H1 (cell line): ENCODE measurements around the gene COPS7A.

ENCODE experiments used
- EGR1 ChIP-seq: IDR thresholded peaks from 2 replicates; pipeline ENCODE4 v1.6.1; 2011; ENCODE audit warnings: low read depth, low read length, borderline replicate concordance
- EP300 ChIP-seq, 2 experiments: IDR thresholded peaks; 1 replicate in 1 of 2; 2 replicates in 1 of 2; pipeline ENCODE4 v1.6.1; 2011 to 2012; ENCODE audit warnings: low read depth in 2 of 2, low read length in 2 of 2, mild to moderate bottlenecking in 2 of 2, borderline replicate concordance in 1 of 2, inconsistent platforms in 1 of 2, moderate library complexity in 1 of 2
- GABPA ChIP-seq: IDR thresholded peaks from 2 replicates; pipeline ENCODE4 v1.6.1; 2011; ENCODE audit warnings: mild to moderate bottlenecking, low read length, moderate library complexity, borderline replicate concordance; ENCODE audit not compliant: insufficient read depth
- JUN ChIP-seq: IDR thresholded peaks from 2 replicates; pipeline ENCODE4 v1.6.1; 2011; ENCODE audit warnings: low read depth, mild to moderate bottlenecking, improper control_type of control experiment, low read length
- MAFK ChIP-seq: IDR thresholded peaks from 2 replicates; pipeline ENCODE4 v1.6.1; 2012; ENCODE audit warnings: low read depth, mild to moderate bottlenecking, improper control_type of control experiment, low read length
- POLR2A ChIP-seq, 2 experiments: IDR thresholded peaks; 1 replicate in 1 of 2; 2 replicates in 1 of 2; pipeline ENCODE4 v1.6.1; 2011; ENCODE audit warnings: low read depth in 2 of 2, low read length in 2 of 2, mild to moderate bottlenecking in 2 of 2; ENCODE audit errors: control extremely low read depth in 1 of 2
- POLR2AphosphoS5 ChIP-seq: IDR thresholded peaks from 2 replicates; pipeline ENCODE4 v1.6.1; 2011; ENCODE audit warnings: low read depth, low read length
- RBBP5 ChIP-seq: IDR thresholded peaks from 2 replicates; pipeline ENCODE4 v1.7.1; 2012; ENCODE audit warnings: low read depth, mild to moderate bottlenecking, inconsistent platforms, low read length, moderate library complexity, borderline replicate concordance
- RNF2 ChIP-seq: fragments of 200-900, 300-1000 bp; sonication (generic); IDR thresholded peaks from 2 replicates; pipeline ENCODE4 v1.7.1; 2016; ENCODE audit warnings: borderline replicate concordance, low read depth, mild to moderate bottlenecking, antibody characterized with exemption, low read length; ENCODE audit not compliant: poor library complexity, severe bottlenecking; ENCODE audit errors: missing control alignments
- SIN3A ChIP-seq, 2 experiments: IDR thresholded peaks in 1 of 2; conservative IDR thresholded peaks in 1 of 2; 2 replicates each; pipeline ENCODE4 v1.6.1; 2011 to 2012; ENCODE audit warnings: low read length in 2 of 2, improper control_type of control experiment in 1 of 2, low read depth in 1 of 2, mild to moderate bottlenecking in 1 of 2
- SP2 ChIP-seq: IDR thresholded peaks from 2 replicates; pipeline ENCODE4 v1.6.1; 2012; ENCODE audit warnings: mild to moderate bottlenecking, low read length, inconsistent platforms
- SP4 ChIP-seq: IDR thresholded peaks from 2 replicates; pipeline ENCODE4 v1.6.1; 2012; ENCODE audit warnings: low read length, inconsistent platforms
- ZNF274 ChIP-seq: IDR thresholded peaks from 2 replicates; pipeline ENCODE4 v1.7.0; 2012; ENCODE audit warnings: low read length, borderline replicate concordance; ENCODE audit errors: extremely low read depth
- TF ChIP-seq, protein P1 (sequence below), 3 experiments: IDR thresholded peaks; 1 replicate in 2 of 3; 2 replicates in 1 of 3; pipeline versions ENCODE4 v1.5.1 to v1.6.1; 2011; ENCODE audit warnings: low read length in 3 of 3, mild to moderate bottlenecking in 3 of 3, inconsistent platforms in 2 of 3, low read depth in 1 of 3, moderate library complexity in 1 of 3; ENCODE audit not compliant: insufficient read depth in 1 of 3; ENCODE audit errors: control extremely low read depth in 1 of 3

- TF ChIP-seq RBBP5 = no peak
- TF ChIP-seq JUN = no peak
- TF ChIP-seq SP2 = no peak
- TF ChIP-seq MAFK = no peak
- TF ChIP-seq, protein P1, sequence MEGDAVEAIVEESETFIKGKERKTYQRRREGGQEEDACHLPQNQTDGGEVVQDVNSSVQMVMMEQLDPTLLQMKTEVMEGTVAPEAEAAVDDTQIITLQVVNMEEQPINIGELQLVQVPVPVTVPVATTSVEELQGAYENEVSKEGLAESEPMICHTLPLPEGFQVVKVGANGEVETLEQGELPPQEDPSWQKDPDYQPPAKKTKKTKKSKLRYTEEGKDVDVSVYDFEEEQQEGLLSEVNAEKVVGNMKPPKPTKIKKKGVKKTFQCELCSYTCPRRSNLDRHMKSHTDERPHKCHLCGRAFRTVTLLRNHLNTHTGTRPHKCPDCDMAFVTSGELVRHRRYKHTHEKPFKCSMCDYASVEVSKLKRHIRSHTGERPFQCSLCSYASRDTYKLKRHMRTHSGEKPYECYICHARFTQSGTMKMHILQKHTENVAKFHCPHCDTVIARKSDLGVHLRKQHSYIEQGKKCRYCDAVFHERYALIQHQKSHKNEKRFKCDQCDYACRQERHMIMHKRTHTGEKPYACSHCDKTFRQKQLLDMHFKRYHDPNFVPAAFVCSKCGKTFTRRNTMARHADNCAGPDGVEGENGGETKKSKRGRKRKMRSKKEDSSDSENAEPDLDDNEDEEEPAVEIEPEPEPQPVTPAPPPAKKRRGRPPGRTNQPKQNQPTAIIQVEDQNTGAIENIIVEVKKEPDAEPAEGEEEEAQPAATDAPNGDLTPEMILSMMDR (IDR thresholded peaks at IDR 0.05; ENCODE audit: control extremely low read depth in 1 of 3, insufficient read depth in 1 of 3, low read depth in 1 of 3, low read length in 3 of 3) = no peak
- no peak for TF ChIP-seq POLR2A (IDR thresholded peaks at IDR 0.05; ENCODE audit: control extremely low read depth in 1 of 2, low read depth in 2 of 2, low read length in 2 of 2)
- TF ChIP-seq ZNF274 = no peak
- TF ChIP-seq POLR2AphosphoS5 = no peak; the same call in 1 of the 2 replicates
- TF ChIP-seq SP4 = no peak
- no peak for TF ChIP-seq GABPA
- no peak for TF ChIP-seq EGR1
- TF ChIP-seq EP300 (IDR thresholded peaks at IDR 0.05; ENCODE audit: borderline replicate concordance in 1 of 2, low read depth in 2 of 2, low read length in 2 of 2) = no peak
- no peak for TF ChIP-seq SIN3A (conservative IDR thresholded peaks at IDR 0.05 in 1 of 2, IDR thresholded peaks at IDR 0.05 in 1 of 2; ENCODE audit: low read depth in 1 of 2, low read length in 2 of 2)
- TF ChIP-seq RNF2 = no peak
These were observed 47.2 kb downstream of the COPS7A start for GRCh38 chr12:6771091-6771495.
